Epidermal melanocyte (primary cell): ENCODE results near the gene GNB3.

Source experiments
- DNase-seq: peaks from one replicate; pipeline ENCODE4 v3.0.0; 2011; ENCODE audit warnings: low spot score; ENCODE audit not compliant: insufficient read length

Gene GNB3

GRCh38 chr12:6823182-6824084 is 17.3 kb upstream of the GNB3 start:
- no peak for DNase-seq

GRCh38 chr12:6824085-6824775 is 16.5 kb upstream of the GNB3 start:
- DNase-seq: no peak

GRCh38 chr12:6824901-6825381 is 15.8 kb upstream of the GNB3 start:
- DNase-seq: no peak

GRCh38 chr12:6825398-6826124 is 15.2 kb upstream of the GNB3 start:
- peak; percentile 99 for DNase-seq

GRCh38 chr12:6826125-6826733 is 14.5 kb upstream of the GNB3 start:
- no peak for DNase-seq

GRCh38 chr12:6826734-6827436 is 13.8 kb upstream of the GNB3 start:
- no peak for DNase-seq

GRCh38 chr12:6827437-6827911 is 13.3 kb upstream of the GNB3 start:
- peak; percentile 99 for DNase-seq

- DNase-seq: peak; percentile 49
Measured at GRCh38 chr12:6827982-6828780, 12.5 kb upstream of the GNB3 start, which contains the start of gene P3H3. TSS of gene P3H3 (plus strand) at chr12:6828407. CDS start at chr12:6828441, 34 bp downstream.

GRCh38 chr12:6828781-6829535 is 11.8 kb upstream of the GNB3 start:
- peak; percentile 41 for DNase-seq

GRCh38 chr12:6829536-6830220 is 11.0 kb upstream of the GNB3 start:
- DNase-seq: no peak

GRCh38 chr12:6830286-6830890 is 10.3 kb upstream of the GNB3 start:
- DNase-seq: no peak

- no peak for DNase-seq
Measured at GRCh38 chr12:6830999-6831398, 9.7 kb upstream of the GNB3 start.

GRCh38 chr12:6831450-6831995 is 9.2 kb upstream of the GNB3 start:
- no peak for DNase-seq

GRCh38 chr12:6832125-6832524 is 8.6 kb upstream of the GNB3 start:
- no peak for DNase-seq

- no peak for DNase-seq
Measured at GRCh38 chr12:6833189-6833890, 7.4 kb upstream of the GNB3 start.

- no peak for DNase-seq
Measured at GRCh38 chr12:6834254-6834653, 6.5 kb upstream of the GNB3 start.

GRCh38 chr12:6834873-6835272 is 5.9 kb upstream of the GNB3 start:
- no peak for DNase-seq
